ENCODE data around the gene FGGY.

DNA sequence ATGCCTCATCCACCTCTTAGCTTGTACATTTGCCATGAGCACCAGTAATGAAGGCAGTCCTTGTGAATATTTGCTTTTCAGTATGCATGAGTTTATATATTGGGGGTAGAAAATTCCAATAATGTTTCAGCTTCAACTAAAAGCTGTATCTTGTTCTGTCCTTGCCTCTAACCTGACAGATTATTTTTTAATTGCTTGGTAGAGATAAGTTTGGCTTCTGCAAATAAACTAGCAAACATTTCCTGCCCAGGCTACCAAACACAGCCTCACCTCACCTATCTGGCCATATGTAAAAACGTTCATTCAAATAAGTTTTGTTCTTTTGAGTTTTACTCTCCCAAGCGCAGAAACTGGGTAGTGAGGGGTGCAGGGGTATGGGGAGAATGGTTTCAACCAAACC lies 442.2 kb downstream of the FGGY start:
- TF ChIP-seq, protein P1, sequence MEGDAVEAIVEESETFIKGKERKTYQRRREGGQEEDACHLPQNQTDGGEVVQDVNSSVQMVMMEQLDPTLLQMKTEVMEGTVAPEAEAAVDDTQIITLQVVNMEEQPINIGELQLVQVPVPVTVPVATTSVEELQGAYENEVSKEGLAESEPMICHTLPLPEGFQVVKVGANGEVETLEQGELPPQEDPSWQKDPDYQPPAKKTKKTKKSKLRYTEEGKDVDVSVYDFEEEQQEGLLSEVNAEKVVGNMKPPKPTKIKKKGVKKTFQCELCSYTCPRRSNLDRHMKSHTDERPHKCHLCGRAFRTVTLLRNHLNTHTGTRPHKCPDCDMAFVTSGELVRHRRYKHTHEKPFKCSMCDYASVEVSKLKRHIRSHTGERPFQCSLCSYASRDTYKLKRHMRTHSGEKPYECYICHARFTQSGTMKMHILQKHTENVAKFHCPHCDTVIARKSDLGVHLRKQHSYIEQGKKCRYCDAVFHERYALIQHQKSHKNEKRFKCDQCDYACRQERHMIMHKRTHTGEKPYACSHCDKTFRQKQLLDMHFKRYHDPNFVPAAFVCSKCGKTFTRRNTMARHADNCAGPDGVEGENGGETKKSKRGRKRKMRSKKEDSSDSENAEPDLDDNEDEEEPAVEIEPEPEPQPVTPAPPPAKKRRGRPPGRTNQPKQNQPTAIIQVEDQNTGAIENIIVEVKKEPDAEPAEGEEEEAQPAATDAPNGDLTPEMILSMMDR (IDR thresholded peaks at IDR 0.05 in 4 of 5, conservative IDR thresholded peaks at IDR 0.05 in 1 of 5): no peak
- TF ChIP-seq POLR2A (IDR thresholded peaks at IDR 0.05): no peak
